ENCODE results near the gene PABPC1L.

DNA sequence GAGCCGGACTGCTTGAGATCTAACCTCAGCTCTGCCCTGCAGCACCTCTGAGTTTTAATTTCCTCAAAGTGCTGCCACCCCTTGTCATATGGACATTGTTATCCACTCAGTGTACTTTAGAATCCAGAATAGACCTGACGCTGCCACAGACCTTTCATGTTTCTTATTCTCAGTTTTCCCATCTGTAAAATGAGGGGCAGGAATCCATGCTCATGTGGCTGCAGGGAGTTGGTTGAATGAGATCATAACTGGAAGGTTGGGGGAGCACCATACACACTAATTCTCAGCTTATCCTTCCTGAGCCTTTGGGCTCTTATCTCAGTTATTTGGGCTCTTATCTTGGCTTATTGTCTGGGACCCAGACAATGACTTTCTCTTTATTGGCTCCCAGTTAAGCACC lies 2.3 kb downstream of the PABPC1L start:
- TF ChIP-seq POLR2AphosphoS5 (IDR thresholded peaks at IDR 0.05; ENCODE audit: low read depth, low read length) (no peak), TAF1 (IDR thresholded peaks at IDR 0.05; ENCODE audit: low read depth, low read length) (no peak)
